NCI-H2081 treated with DMSO at 0.1 percent for 48 hours (cell line): ENCODE results near the gene MGAT4B.

Experiments used
- DNase-seq: peaks from one replicate; lab custom pipeline; 2025; lab: John Stamatoyannopoulos, UW

The MGAT4B gene

GRCh38 chr5:179825655-179826182, 19.1 kb upstream of the MGAT4B start:
- no peak for DNase-seq

GRCh38 chr5:179824745-179825112, 18.1 kb upstream of the MGAT4B start:
- DNase-seq = no peak

- DNase-seq = no peak
These were observed 17.5 kb upstream of the MGAT4B start for GRCh38 chr5:179823937-179824744.

GRCh38 chr5:179822444-179822990, 15.9 kb upstream of the MGAT4B start:
- no peak for DNase-seq

GRCh38 chr5:179822059-179822432, 15.4 kb upstream of the MGAT4B start:
- DNase-seq = no peak

- DNase-seq = no peak
These were observed 14.8 kb upstream of the MGAT4B start for GRCh38 chr5:179821298-179822058.

- DNase-seq = no peak
These were observed 14.0 kb upstream of the MGAT4B start, which contains the start of gene SQSTM1 for GRCh38 chr5:179820483-179821297. Gene SQSTM1 (plus strand): TSS chr5:179820905. CDS start chr5:179820937, 32 bp downstream.

GRCh38 chr5:179820127-179820482, 13.4 kb upstream of the MGAT4B start:
- no peak for DNase-seq

- DNase-seq = no peak
These were observed 12.8 kb upstream of the MGAT4B start for GRCh38 chr5:179819296-179820126.

GRCh38 chr5:179818746-179819295, 12.2 kb upstream of the MGAT4B start:
- DNase-seq = no peak

GRCh38 chr5:179817890-179818745, 11.5 kb upstream of the MGAT4B start:
- DNase-seq = no peak

- DNase-seq = no peak
These were observed 10.8 kb upstream of the MGAT4B start for GRCh38 chr5:179817470-179817840.

- no peak for DNase-seq
These were observed 10.3 kb upstream of the MGAT4B start for GRCh38 chr5:179816796-179817469.

- no peak for DNase-seq
These were observed 9.7 kb upstream of the MGAT4B start for GRCh38 chr5:179816401-179816795.

GRCh38 chr5:179815491-179816249, 9.0 kb upstream of the MGAT4B start:
- DNase-seq = no peak

- no peak for DNase-seq
These were observed 7.4 kb upstream of the MGAT4B start for GRCh38 chr5:179814090-179814489.

- no peak for DNase-seq
These were observed 6.4 kb upstream of the MGAT4B start for GRCh38 chr5:179812997-179813607.
